Liver (tissue), 9 donors: Measurements from ENCODE around the gene ALDH3B2. TPM values are rescaled to one million over a fixed set of nuclear protein-coding genes. Genes with fewer than 3 reads are reported as not detected.
A peak's percentile ranks its signal among the peaks of the same experiment; 100 is the strongest.

ENCODE experiments used
- DNase-seq: peaks from one replicate; pipeline ENCODE4 v3.0.0-alpha.2; 2017; ENCODE audit warnings: low spot score
- H3K27ac ChIP-seq, 2 donors: one replicate each; pipeline ENCODE4 v1.7.0; 2013; ENCODE audit warnings: inconsistent platforms in 2 of 2, low read length in 2 of 2, control low read depth in 1 of 2, low read depth in 1 of 2, mild to moderate bottlenecking in 1 of 2
- H3K27me3 ChIP-seq, 4 donors: one replicate each; pipeline versions ENCODE4 v1.6.1 to v1.7.0; 2013; ENCODE audit warnings: low read length in 3 of 4, inconsistent platforms in 1 of 4, mild to moderate bottlenecking in 1 of 4, moderate library complexity in 1 of 4; ENCODE audit not compliant: control insufficient read depth in 4 of 4, insufficient read depth in 4 of 4
- H3K36me3 ChIP-seq, 4 donors: one replicate each; pipeline versions ENCODE4 v1.6.1 to v1.7.0; 2013; ENCODE audit warnings: low read length in 3 of 4, mild to moderate bottlenecking in 3 of 4, low read depth in 1 of 4, moderate library complexity in 1 of 4; ENCODE audit not compliant: control insufficient read depth in 4 of 4, insufficient read depth in 3 of 4
- H3K4me1 ChIP-seq, 4 donors: one replicate each; pipeline versions ENCODE4 v1.6.1 to v1.7.0; 2013; ENCODE audit warnings: low read length in 3 of 4, mild to moderate bottlenecking in 3 of 4, moderate library complexity in 1 of 4; ENCODE audit not compliant: control insufficient read depth in 4 of 4, insufficient read depth in 4 of 4
- H3K4me3 ChIP-seq, 3 donors: one replicate each; pipeline versions ENCODE4 v1.6.1 to v1.7.0; 2013; ENCODE audit warnings: low read length in 3 of 3, control low read depth in 1 of 3, low read depth in 1 of 3, mild to moderate bottlenecking in 1 of 3
- H3K9ac ChIP-seq, 2 donors: one replicate each; pipeline ENCODE4 v1.7.0; 2013; ENCODE audit warnings: low read length in 2 of 2, mild to moderate bottlenecking in 2 of 2, moderate library complexity in 2 of 2, control low read depth in 1 of 2, low read depth in 1 of 2
- H3K9me3 ChIP-seq, 4 donors: one replicate each; pipeline versions ENCODE4 v1.6.1 to v1.7.0; 2013; ENCODE audit warnings: low read length in 3 of 4; ENCODE audit not compliant: control insufficient read depth in 4 of 4
- CTCF ChIP-seq: fragments of 150-350 bp; IDR thresholded peaks from 2 replicates; pipeline ENCODE4 v1.5.1; 2017; ENCODE audit warnings: improper control_type of control experiment, low read depth, low read length; ENCODE audit not compliant: missing input control
- FOXA2 ChIP-seq: IDR thresholded peaks from 2 replicates; pipeline ENCODE4 v1.6.1; 2016; ENCODE audit warnings: antibody characterized with exemption
- GABPA ChIP-seq, 2 donors: IDR thresholded peaks in 1 of 2; conservative IDR thresholded peaks in 1 of 2; 2 replicates each; pipeline ENCODE4 v1.6.1; 2016; ENCODE audit warnings: antibody characterized with exemption in 2 of 2, mild to moderate bottlenecking in 1 of 2, moderate library complexity in 1 of 2
- HNF4A ChIP-seq, 2 donors: conservative IDR thresholded peaks; 2 replicates each; pipeline ENCODE4 v1.6.1; 2016; ENCODE audit warnings: antibody characterized with exemption in 2 of 2, mild to moderate bottlenecking in 2 of 2
- HNF4G ChIP-seq: IDR thresholded peaks from 2 replicates; pipeline ENCODE4 v1.6.1; 2016; ENCODE audit warnings: antibody characterized with exemption
- MAX ChIP-seq: IDR thresholded peaks from 2 replicates; pipeline ENCODE4 v1.6.1; 2016; ENCODE audit warnings: antibody characterized with exemption
- NR2F2 ChIP-seq: IDR thresholded peaks from 2 replicates; pipeline ENCODE4 v1.6.1; 2016; ENCODE audit warnings: antibody characterized with exemption
- RAD21 ChIP-seq, 2 donors: IDR thresholded peaks; 2 replicates each; pipeline ENCODE4 v1.6.1; 2016; ENCODE audit warnings: antibody characterized with exemption in 2 of 2, mild to moderate bottlenecking in 2 of 2
- REST ChIP-seq: IDR thresholded peaks from 2 replicates; pipeline ENCODE4 v1.6.1; 2016; ENCODE audit warnings: antibody characterized with exemption, mild to moderate bottlenecking
- RXRA ChIP-seq, 2 donors: IDR thresholded peaks; 2 replicates each; pipeline ENCODE4 v1.6.1; 2017 to 2018; ENCODE audit warnings: antibody characterized with exemption in 2 of 2, mild to moderate bottlenecking in 1 of 2
- SP1 ChIP-seq: IDR thresholded peaks from 2 replicates; pipeline ENCODE4 v1.6.1; 2018; ENCODE audit warnings: antibody characterized with exemption, mild to moderate bottlenecking
- YY1 ChIP-seq: IDR thresholded peaks from 2 replicates; pipeline ENCODE4 v1.6.1; 2016; ENCODE audit warnings: antibody characterized with exemption, mild to moderate bottlenecking
- WGBS: extraction: QIAGEN DNeasy Blood & Tissue Kit; methylation state at CpG from one replicate; pipeline ENCODE4 v1.1.7; 2013; 5-methylcytosine and 5-hydroxymethylcytosine counted together
- polyA plus RNA-seq, 2 donors: library from polyadenylated mRNA; stranded (reverse) in 1 of 2; unstranded in 1 of 2; fragments of 200-250 nt in 1 of 2; fragments of >200 nt in 1 of 2; fragmentation: Nextera tagmentation in 1 of 2; extraction: Ambion mirVana in 1 of 2; gene quantifications; one replicate each; pipeline versions ENCODE4 v1.2.1 to v1.2.3, GENCODE V29; 2013 to 2015
- total RNA-seq, 2 donors: library from RNA; depleted of rRNA; stranded (reverse); fragments of >200 nt; gene quantifications; one replicate each; pipeline ENCODE4 v1.2.3, GENCODE V29; 2014
- donor health status: healthy.
- donor health status: healthy.
- donor health status: healthy.
- donor health status: healthy.
- donor health status: healthy.

ALDH3B2 gene
- total and polyA plus RNA-seq, 4 donors: not detected

GRCh38 chr11:67644042-67644441, 30.4 kb downstream of the ALDH3B2 start:
- Histone ChIP-seq H3K4me3 (no peak overlapping the region), H3K36me3 (peaks cover 0 to 6% (median 0%) of the 10 kb centered on the region in 4 donors), H3K27me3 (no peaks in the 10 kb centered on the region), H3K4me1 (peaks cover 0 to 14% (median 3%) of the 10 kb centered on the region in 4 donors), H3K9me3 (no peaks in the 10 kb centered on the region), H3K9ac (no peak overlapping the region), H3K27ac (no peak overlapping the region)
- peak in 1 of 2 donors; percentile 8 for TF ChIP-seq RXRA (IDR thresholded peaks at IDR 0.05)
- no peak for TF ChIP-seq MAX
- TF ChIP-seq RAD21 (IDR thresholded peaks at IDR 0.05): peak; percentile 69 to 74
- TF ChIP-seq CTCF: peak; percentile 46
- no peak for TF ChIP-seq FOXA2
- peak; percentile 13 to 28 for TF ChIP-seq HNF4A (conservative IDR thresholded peaks at IDR 0.05)
- DNase-seq: no peak
- WGBS: 87% methylated on average over 5 of the region's 5 CpGs

GRCh38 chr11:67642173-67643120, 32.0 kb downstream of the ALDH3B2 start:
- Histone ChIP-seq H3K9me3 (no peaks in the 10 kb centered on the region), H3K27me3 (no peaks in the 10 kb centered on the region), H3K4me1 (peaks cover 0 to 5% (median 3%) of the 10 kb centered on the region in 4 donors), H3K27ac (no peak overlapping the region), H3K9ac (no peak overlapping the region), H3K4me3 (no peak overlapping the region), H3K36me3 (peaks cover 0 to 6% (median 0%) of the 10 kb centered on the region in 4 donors)
- DNase-seq: no peak
- 94% methylated on average over 15 of the region's 15 CpGs for WGBS
- no peak for TF ChIP-seq REST
- no peak for TF ChIP-seq HNF4G
- no peak for TF ChIP-seq FOXA2
- TF ChIP-seq NR2F2: no peak
- TF ChIP-seq YY1: no peak
- TF ChIP-seq SP1: no peak
- TF ChIP-seq GABPA (IDR thresholded peaks at IDR 0.05 in 1 of 2, conservative IDR thresholded peaks at IDR 0.05 in 1 of 2): no peak
